Fibroblast of mammary gland (primary cell): ENCODE measurements around the gene PPM1M.

Experiments used
- DNase-seq: peaks from one replicate; pipeline ENCODE4 v3.0.0-alpha.2; 2010; ENCODE audit warnings: low read depth
- H3K4me3 ChIP-seq: 2 replicates; pipeline ENCODE4 v1.5.1; 2011; ENCODE audit warnings: low read depth, mild to moderate bottlenecking, low read length, moderate library complexity; ENCODE audit not compliant: control insufficient read depth
- TF ChIP-seq, protein P1 (sequence below): conservative IDR thresholded peaks from 2 replicates; pipeline ENCODE4 v1.5.1; 2011; ENCODE audit warnings: low read depth, low read length, inconsistent platforms; ENCODE audit not compliant: control insufficient read depth, insufficient read depth

Gene PPM1M

DNA sequence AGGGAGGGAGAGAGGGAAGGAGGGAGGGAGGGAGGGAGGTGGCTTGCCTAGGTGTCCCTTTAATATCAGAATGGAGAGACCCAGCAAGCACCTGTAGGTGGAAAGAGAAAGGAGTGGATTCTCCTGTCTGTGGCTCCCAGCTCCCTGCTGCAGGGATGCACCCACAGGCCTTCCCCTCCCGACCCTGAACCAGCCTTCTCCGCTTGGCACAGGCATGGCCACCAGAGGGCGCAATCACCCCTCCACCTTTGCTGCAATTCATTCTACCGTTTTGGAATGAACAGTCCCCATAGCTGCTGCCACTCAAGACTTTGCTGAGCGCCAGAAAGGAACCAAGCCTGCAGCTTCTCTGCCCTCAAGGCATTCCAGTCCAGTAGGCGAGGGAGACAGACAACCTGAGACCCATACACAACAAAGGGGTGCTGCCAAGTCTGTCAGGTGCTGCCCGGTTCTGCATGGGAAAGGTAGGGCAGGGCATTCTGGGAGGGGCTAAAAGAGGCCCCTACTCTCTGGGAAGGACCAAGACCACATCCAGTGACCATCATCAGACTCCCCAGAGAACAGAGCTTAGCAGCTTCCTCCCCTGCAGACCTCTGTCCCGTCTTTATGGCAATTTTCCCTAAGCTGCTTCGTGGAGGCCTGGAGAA is 25.1 kb upstream of the PPM1M start:
- TF ChIP-seq, protein P1, sequence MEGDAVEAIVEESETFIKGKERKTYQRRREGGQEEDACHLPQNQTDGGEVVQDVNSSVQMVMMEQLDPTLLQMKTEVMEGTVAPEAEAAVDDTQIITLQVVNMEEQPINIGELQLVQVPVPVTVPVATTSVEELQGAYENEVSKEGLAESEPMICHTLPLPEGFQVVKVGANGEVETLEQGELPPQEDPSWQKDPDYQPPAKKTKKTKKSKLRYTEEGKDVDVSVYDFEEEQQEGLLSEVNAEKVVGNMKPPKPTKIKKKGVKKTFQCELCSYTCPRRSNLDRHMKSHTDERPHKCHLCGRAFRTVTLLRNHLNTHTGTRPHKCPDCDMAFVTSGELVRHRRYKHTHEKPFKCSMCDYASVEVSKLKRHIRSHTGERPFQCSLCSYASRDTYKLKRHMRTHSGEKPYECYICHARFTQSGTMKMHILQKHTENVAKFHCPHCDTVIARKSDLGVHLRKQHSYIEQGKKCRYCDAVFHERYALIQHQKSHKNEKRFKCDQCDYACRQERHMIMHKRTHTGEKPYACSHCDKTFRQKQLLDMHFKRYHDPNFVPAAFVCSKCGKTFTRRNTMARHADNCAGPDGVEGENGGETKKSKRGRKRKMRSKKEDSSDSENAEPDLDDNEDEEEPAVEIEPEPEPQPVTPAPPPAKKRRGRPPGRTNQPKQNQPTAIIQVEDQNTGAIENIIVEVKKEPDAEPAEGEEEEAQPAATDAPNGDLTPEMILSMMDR, result peak; percentile 96
- H3K4me3 ChIP-seq, result no peak overlapping the region

DNA sequence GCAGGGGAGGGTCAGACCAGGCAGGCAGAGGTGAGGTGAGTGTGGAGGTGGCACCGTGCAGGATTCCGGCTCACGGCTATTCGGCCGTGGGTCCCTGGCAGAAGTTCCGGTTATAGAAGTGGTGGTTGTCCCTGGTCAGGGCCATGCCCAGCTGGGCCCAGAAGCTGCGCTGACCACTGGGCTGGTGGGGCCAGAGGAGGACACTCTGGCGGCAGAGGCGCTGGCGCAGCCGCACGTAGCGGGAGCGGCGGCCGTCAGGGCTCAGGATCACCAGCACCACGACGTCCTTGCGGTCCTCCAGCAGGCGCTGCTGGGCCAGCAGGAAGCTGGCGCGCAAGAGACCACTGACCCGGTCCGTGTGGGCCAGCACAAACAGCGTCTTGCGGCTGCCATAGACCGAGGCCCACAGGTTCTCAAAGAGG is 24.4 kb upstream of the PPM1M start:
- H3K4me3 ChIP-seq, result no peak overlapping the region
- TF ChIP-seq, protein P1, result no peak
- DNase-seq, result no peak

More for the DNA sequence above, 25.1 kb upstream of the PPM1M start:
- DNase-seq, result peak; percentile 68

DNA sequence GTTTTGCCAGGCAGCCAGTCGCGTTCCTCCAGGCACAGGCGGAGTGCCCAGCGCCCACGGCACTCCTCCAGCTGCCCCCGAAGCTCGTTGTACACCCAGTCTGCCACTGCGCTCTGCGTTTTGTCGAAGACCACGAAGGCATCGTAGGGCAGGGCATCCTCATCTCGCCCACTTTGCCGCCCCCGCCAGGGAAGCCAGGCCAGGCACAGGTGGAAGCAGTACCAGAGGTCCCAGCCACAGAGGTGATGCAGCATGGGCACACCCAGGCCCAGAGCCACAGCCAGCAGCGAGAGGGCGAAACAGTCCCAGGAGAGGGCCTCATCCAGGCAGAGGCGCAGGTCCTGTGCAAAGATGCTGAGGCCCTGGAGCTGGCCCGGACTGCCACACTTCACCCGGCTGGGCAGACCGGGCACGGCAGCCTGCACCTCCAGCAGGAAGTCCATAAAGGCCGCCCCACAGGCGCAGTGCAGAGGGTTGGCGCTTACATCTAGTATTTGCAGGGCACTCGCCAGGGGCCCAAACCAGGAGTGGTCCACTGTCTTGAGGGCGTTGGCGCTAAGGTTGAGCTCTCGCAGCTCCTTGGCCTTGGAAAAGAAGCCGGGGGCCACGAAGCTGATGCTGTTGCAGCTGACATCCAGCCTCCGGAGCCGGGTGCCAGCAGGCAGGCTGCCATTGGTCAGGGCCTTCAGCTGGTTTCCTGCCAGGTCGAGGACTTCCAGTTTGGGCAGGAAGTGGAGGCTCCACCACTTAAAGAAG is 23.8 kb upstream of the PPM1M start:
- no peak overlapping the region for H3K4me3 ChIP-seq
- DNase-seq, result no peak

DNA sequence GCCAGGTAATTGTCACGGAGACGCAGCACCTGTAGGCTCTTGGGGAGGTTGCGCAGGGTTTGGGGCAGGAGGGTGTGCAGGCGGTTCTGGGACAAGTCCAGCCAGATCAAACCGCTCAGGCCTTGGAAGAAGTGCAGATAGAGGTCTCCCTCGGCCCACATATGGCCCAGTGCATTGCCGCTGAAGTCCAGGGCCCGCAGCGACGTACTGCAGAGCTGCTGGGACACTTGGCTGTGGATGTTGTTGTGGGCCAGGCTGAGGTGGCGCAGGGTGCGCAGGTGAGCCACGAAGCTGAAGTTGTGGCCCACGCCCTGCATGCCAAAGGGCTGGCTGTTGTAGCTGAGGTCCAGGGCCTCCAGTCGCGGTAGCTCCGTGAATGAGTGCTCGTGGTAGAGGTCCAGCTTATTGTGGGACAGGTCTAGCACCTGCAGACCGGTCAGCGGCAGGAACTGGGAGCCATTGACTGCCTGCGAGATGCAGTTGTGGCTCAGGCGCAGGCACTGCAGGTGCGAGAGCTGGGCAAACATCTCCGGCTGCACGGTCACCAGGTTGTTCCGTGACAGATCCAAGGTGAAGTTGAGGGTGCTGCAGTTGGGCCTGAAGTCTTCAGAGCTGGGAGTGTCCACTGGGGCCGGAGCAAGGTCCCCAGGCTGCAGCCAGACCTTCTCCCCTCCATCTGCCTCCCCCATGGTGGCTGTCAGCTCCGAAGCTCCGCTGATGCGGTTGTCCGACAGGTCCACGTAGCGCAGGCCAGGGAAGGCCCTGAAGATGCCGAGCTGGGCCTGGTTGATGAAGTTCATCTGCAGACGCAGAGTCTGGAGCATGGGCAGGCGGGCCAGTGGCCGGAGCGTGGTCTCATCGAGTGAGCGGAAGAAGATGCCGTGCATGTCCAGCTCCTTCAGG is 23.0 kb upstream of the PPM1M start:
- H3K4me3 ChIP-seq, result no peak overlapping the region
- TF ChIP-seq, protein P1, result no peak
- no peak for DNase-seq

More for the DNA sequence above, 23.8 kb upstream of the PPM1M start:
- TF ChIP-seq, protein P1, result no peak

DNA sequence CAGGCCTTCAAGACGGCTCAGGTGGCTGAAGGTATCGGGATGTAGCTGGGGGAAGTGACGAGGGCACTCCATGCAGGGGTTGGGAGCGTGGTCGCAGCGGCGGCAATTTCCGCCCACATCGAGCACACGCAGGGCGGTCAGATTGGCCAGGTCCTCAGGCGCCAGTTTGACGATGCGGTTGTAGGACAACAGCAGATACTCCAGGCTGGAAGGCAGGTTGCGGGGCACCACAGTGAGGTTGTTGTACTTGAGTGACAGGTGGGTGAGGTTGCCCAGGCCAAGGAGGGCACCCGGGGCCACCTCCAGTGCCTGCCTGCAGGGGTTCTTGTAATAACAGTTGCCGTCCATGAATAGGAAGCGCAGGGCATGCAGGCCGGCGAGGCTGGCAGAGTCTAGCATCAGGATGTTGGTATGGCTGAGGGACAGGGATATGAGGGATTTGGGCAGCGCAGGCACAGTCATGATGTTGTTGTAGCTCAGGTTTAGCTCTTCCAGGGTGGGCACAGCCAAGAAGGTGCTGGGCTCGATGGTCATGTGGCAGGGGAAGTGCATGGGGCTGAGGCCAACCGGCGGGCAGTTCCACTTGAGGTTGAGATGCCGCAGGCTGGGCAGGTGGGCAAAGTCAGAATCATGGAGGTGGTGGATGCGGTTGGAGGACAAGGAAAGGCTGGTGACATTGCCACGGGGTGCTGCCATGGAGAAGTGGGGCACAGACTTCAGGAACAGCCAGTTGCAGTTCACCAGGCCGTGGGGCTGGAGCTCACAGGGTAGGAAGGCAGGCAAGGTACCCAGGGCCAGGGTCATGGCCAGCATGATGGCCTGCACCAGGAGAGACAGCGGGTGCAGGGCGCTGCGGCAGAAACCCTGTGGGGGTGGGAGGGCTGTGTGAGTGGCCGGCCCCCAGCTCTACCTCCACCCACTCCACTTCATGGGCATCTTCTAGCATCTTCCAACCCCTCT is 21.8 kb upstream of the PPM1M start:
- no peak for DNase-seq
- H3K4me3 ChIP-seq, result no peak overlapping the region
- TF ChIP-seq, protein P1, result no peak
